ENCODE measurements around the gene KPNA3.

- TF ChIP-seq CTCF (IDR thresholded peaks at IDR 0.05) (no peak), POLR2A (IDR thresholded peaks at IDR 0.05) (no peak)
Measured at GRCh38 chr13:49693877-49694276, 98.6 kb downstream of the KPNA3 start.
